ENCODE measurements around the gene MSX1. TPM values are rescaled to one million over a fixed set of nuclear protein-coding genes. Genes with fewer than 3 reads are reported as not detected.

The MSX1 gene
- total and polyA plus RNA-seq, 2 of the 13 experiments (the other 11 are each of a cell fraction or from before 2014, with no cell fraction given) = 12.1 to 14.9 TPM

DNA sequence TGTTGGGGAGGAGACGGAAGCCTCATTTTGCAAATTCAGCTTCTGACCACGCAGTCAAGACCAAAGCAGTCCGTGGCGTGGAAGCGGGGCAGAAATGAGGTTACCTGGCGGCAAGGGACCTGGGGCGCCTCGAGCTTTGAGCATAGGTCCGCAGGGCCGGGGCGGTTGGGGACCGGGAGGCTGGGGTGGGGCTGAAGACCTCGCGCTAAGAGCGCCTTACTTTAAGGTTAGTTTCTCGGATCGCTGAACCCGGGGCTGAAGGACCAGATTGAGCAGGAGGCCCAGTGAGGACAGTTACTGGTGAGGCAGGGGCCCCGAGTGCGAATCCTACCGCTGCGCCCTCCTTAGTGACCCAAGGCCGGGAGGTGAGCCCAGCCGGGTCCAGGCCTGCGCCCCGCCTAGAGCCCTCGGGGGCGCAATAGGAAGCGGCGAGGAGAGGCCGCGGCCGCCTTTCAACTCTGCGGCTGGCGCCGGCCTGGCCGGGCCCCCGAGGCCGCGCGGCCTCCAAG lies 7.5 kb downstream of the MSX1 start (continued):
- TF ChIP-seq NR2F1 (CRISPR knock-in tag; IDR thresholded peaks at IDR 0.05) (no peak), SIX4 (CRISPR knock-in tag; IDR thresholded peaks at IDR 0.05) (no peak), FOXK2 (IDR thresholded peaks at IDR 0.05) (no peak), HMGA1 (CRISPR knock-in tag; conservative IDR thresholded peaks at IDR 0.05) (no peak), ZNF878 (CRISPR knock-in tag; IDR thresholded peaks at IDR 0.05) (no peak)
- TF ChIP-seq, protein P1, sequence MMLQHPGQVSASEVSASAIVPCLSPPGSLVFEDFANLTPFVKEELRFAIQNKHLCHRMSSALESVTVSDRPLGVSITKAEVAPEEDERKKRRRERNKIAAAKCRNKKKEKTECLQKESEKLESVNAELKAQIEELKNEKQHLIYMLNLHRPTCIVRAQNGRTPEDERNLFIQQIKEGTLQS (CRISPR knock-in tag; IDR thresholded peaks at IDR 0.05) = no peak
- TF ChIP-seq, protein P2, sequence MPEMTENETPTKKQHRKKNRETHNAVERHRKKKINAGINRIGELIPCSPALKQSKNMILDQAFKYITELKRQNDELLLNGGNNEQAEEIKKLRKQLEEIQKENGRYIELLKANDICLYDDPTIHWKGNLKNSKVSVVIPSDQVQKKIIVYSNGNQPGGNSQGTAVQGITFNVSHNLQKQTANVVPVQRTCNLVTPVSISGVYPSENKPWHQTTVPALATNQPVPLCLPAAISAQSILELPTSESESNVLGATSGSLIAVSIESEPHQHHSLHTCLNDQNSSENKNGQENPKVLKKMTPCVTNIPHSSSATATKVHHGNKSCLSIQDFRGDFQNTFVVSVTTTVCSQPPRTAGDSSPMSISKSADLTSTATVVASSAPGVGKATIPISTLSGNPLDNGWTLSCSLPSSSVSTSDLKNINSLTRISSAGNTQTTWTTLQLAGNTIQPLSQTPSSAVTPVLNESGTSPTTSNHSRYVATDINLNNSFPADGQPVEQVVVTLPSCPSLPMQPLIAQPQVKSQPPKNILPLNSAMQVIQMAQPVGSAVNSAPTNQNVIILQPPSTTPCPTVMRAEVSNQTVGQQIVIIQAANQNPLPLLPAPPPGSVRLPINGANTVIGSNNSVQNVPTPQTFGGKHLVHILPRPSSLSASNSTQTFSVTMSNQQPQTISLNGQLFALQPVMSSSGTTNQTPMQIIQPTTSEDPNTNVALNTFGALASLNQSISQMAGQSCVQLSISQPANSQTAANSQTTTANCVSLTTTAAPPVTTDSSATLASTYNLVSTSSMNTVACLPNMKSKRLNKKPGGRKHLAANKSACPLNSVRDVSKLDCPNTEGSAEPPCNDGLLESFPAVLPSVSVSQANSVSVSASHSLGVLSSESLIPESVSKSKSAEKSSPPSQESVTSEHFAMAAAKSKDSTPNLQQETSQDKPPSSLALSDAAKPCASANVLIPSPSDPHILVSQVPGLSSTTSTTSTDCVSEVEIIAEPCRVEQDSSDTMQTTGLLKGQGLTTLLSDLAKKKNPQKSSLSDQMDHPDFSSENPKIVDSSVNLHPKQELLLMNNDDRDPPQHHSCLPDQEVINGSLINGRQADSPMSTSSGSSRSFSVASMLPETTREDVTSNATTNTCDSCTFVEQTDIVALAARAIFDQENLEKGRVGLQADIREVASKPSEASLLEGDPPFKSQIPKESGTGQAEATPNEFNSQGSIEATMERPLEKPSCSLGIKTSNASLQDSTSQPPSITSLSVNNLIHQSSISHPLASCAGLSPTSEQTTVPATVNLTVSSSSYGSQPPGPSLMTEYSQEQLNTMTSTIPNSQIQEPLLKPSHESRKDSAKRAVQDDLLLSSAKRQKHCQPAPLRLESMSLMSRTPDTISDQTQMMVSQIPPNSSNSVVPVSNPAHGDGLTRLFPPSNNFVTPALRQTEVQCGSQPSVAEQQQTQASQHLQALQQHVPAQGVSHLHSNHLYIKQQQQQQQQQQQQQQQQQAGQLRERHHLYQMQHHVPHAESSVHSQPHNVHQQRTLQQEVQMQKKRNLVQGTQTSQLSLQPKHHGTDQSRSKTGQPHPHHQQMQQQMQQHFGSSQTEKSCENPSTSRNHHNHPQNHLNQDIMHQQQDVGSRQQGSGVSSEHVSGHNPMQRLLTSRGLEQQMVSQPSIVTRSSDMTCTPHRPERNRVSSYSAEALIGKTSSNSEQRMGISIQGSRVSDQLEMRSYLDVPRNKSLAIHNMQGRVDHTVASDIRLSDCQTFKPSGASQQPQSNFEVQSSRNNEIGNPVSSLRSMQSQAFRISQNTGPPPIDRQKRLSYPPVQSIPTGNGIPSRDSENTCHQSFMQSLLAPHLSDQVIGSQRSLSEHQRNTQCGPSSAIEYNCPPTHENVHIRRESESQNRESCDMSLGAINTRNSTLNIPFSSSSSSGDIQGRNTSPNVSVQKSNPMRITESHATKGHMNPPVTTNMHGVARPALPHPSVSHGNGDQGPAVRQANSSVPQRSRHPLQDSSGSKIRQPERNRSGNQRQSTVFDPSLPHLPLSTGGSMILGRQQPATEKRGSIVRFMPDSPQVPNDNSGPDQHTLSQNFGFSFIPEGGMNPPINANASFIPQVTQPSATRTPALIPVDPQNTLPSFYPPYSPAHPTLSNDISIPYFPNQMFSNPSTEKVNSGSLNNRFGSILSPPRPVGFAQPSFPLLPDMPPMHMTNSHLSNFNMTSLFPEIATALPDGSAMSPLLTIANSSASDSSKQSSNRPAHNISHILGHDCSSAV (CRISPR knock-in tag; IDR thresholded peaks at IDR 0.05; ENCODE audit: borderline replicate concordance) = no peak
- TF ChIP-seq, protein P3, sequence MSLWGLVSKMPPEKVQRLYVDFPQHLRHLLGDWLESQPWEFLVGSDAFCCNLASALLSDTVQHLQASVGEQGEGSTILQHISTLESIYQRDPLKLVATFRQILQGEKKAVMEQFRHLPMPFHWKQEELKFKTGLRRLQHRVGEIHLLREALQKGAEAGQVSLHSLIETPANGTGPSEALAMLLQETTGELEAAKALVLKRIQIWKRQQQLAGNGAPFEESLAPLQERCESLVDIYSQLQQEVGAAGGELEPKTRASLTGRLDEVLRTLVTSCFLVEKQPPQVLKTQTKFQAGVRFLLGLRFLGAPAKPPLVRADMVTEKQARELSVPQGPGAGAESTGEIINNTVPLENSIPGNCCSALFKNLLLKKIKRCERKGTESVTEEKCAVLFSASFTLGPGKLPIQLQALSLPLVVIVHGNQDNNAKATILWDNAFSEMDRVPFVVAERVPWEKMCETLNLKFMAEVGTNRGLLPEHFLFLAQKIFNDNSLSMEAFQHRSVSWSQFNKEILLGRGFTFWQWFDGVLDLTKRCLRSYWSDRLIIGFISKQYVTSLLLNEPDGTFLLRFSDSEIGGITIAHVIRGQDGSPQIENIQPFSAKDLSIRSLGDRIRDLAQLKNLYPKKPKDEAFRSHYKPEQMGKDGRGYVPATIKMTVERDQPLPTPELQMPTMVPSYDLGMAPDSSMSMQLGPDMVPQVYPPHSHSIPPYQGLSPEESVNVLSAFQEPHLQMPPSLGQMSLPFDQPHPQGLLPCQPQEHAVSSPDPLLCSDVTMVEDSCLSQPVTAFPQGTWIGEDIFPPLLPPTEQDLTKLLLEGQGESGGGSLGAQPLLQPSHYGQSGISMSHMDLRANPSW (CRISPR knock-in tag; IDR thresholded peaks at IDR 0.05; ENCODE audit: borderline replicate concordance) = no peak
